Stimulated activated CD8-positive, alpha-beta memory T cell treated with anti-CD3 and anti-CD28 coated beads, Interleukin-7, amount 100 ng/mL, for 4 hours (primary cell): ENCODE measurements around the gene MYBBP1A.
"Not testable (repeated sequence)": the region's sequence is repeated elsewhere in the genome, so short reads cannot be mapped to it uniquely, and the experiment has no call there.

Experiments
- DNase-seq, 2 donors: peaks; one replicate each; pipeline ENCODE4 v3.0.0-alpha.2; 2020; ENCODE audit warnings: low read depth in 2 of 2

MYBBP1A gene

GRCh38 chr17:4590981-4591453 is 35.8 kb upstream of the MYBBP1A start:
- no peak for DNase-seq

GRCh38 chr17:4590042-4590441 is 34.9 kb upstream of the MYBBP1A start:
- DNase-seq = not testable (repeated sequence)

GRCh38 chr17:4588898-4589625 is 33.9 kb upstream of the MYBBP1A start:
- DNase-seq = no peak

GRCh38 chr17:4588391-4588790 is 33.2 kb upstream of the MYBBP1A start:
- DNase-seq = no peak

- no peak for DNase-seq
Observed at GRCh38 chr17:4587803-4588202, 32.6 kb upstream of the MYBBP1A start.

GRCh38 chr17:4587195-4587594 is 32.0 kb upstream of the MYBBP1A start:
- DNase-seq = no peak

- DNase-seq = no peak
Observed at GRCh38 chr17:4586043-4586442, 30.9 kb upstream of the MYBBP1A start.

- no peak for DNase-seq
Observed at GRCh38 chr17:4585638-4585994, 30.4 kb upstream of the MYBBP1A start.

GRCh38 chr17:4584917-4585637 is 29.9 kb upstream of the MYBBP1A start:
- no peak for DNase-seq

GRCh38 chr17:4584101-4584916 is 29.1 kb upstream of the MYBBP1A start, which contains the start of gene SMTNL2:
Gene SMTNL2, plus strand, starts transcription at chr17:4584529. Its CDS starts 77 bp downstream, at chr17:4584606.
- peak in 1 of 2 donors; percentile 8 for DNase-seq

GRCh38 chr17:4583782-4584100 is 28.6 kb upstream of the MYBBP1A start:
- no peak for DNase-seq

GRCh38 chr17:4583206-4583605 is 28.0 kb upstream of the MYBBP1A start:
- no peak for DNase-seq

- DNase-seq = no peak
Observed at GRCh38 chr17:4582691-4583090, 27.5 kb upstream of the MYBBP1A start.

GRCh38 chr17:4582101-4582501 is 26.9 kb upstream of the MYBBP1A start:
- no peak for DNase-seq

GRCh38 chr17:4580291-4580690 is 25.1 kb upstream of the MYBBP1A start:
- no peak for DNase-seq

- no peak for DNase-seq
Observed at GRCh38 chr17:4579678-4580077, 24.5 kb upstream of the MYBBP1A start.

GRCh38 chr17:4578349-4578748 is 23.2 kb upstream of the MYBBP1A start:
- not testable (repeated sequence) for DNase-seq

GRCh38 chr17:4577386-4577993 is 22.3 kb upstream of the MYBBP1A start:
- DNase-seq = no peak

GRCh38 chr17:4576729-4577322 is 21.6 kb upstream of the MYBBP1A start:
- DNase-seq = no peak

GRCh38 chr17:4576161-4576558 is 21.0 kb upstream of the MYBBP1A start:
- DNase-seq = no peak

GRCh38 chr17:4574448-4575045 is 19.4 kb upstream of the MYBBP1A start:
- DNase-seq = no peak
